ENCODE results near the gene PDE4B. TPM values are rescaled to one million over a fixed set of nuclear protein-coding genes. Genes with fewer than 3 reads are reported as not detected.

PDE4B gene
- total and polyA plus RNA-seq, 10 of the 15 experiments (the other 5 are each of a cell fraction or from before 2014, with no cell fraction given), result 3.0 to 13.2 (median 5.7) TPM

DNA sequence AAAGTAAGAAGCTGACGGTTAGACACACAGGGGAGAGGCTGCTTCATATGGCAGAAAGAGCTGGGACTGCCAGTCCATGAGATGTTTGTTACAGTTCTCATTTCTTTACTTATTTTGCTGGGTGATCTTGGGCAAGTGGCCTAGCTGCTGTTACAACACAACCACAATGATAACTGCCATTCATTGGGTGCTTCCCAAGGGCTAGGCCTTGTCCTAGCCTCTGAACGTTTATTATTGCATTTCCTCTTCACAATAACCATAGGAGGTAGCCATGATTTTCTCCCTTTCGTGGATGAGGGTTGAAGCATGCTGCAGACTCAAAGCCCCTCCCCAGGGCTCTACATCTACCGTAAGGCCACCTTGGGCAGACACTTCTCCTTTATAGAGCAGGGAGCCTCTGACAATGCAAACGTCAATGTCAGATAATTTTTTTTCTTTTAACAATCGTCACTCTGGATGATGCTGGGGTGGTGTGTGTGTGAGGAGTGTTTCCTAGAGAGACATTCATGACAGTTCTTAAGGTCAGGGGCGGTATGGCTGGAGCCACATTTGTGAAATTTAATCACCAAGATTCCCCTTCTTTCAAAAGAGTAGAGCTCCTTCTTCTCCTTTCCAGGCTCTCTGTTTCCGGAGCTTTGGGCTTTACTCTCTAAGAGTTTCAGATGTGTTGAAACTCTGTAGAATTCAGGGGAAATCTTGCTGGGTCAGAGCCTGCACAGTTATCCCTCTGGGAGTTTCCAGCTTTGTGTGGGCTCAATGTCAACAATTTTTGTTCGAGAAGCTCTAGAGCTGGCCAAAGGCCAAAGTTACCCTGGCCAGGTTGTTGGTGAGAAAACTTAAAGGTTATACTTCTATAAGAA lies 602.7 kb downstream of the PDE4B start (continued):
- TF ChIP-seq, protein P1, sequence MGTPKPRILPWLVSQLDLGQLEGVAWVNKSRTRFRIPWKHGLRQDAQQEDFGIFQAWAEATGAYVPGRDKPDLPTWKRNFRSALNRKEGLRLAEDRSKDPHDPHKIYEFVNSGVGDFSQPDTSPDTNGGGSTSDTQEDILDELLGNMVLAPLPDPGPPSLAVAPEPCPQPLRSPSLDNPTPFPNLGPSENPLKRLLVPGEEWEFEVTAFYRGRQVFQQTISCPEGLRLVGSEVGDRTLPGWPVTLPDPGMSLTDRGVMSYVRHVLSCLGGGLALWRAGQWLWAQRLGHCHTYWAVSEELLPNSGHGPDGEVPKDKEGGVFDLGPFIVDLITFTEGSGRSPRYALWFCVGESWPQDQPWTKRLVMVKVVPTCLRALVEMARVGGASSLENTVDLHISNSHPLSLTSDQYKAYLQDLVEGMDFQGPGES (IDR thresholded peaks at IDR 0.05), result no peak
- TF ChIP-seq, protein P2, sequence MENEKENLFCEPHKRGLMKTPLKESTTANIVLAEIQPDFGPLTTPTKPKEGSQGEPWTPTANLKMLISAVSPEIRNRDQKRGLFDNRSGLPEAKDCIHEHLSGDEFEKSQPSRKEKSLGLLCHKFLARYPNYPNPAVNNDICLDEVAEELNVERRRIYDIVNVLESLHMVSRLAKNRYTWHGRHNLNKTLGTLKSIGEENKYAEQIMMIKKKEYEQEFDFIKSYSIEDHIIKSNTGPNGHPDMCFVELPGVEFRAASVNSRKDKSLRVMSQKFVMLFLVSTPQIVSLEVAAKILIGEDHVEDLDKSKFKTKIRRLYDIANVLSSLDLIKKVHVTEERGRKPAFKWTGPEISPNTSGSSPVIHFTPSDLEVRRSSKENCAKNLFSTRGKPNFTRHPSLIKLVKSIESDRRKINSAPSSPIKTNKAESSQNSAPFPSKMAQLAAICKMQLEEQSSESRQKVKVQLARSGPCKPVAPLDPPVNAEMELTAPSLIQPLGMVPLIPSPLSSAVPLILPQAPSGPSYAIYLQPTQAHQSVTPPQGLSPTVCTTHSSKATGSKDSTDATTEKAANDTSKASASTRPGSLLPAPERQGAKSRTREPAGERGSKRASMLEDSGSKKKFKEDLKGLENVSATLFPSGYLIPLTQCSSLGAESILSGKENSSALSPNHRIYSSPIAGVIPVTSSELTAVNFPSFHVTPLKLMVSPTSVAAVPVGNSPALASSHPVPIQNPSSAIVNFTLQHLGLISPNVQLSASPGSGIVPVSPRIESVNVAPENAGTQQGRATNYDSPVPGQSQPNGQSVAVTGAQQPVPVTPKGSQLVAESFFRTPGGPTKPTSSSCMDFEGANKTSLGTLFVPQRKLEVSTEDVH (IDR thresholded peaks at IDR 0.05; ENCODE audit: low read depth, partially characterized antibody), result no peak
- TF ChIP-seq HCFC1 (IDR thresholded peaks at IDR 0.05; ENCODE audit: low read length) (no peak), SMARCA5 (IDR thresholded peaks at IDR 0.05) (0 out of 2 replicates have a peak, but pooled peaks have one; percentile 67), TAF1 (IDR thresholded peaks at IDR 0.05; ENCODE audit: borderline replicate concordance, low read depth, low read length) (no peak), JUND (IDR thresholded peaks at IDR 0.05; ENCODE audit: low read depth, low read length) (no peak), YY1 (IDR thresholded peaks at IDR 0.05; ENCODE audit: low read depth, low read length) (peak; percentile 9; the same call in 1 of the 2 replicates), CHD4 (IDR thresholded peaks at IDR 0.05) (no peak), DPF2 (IDR thresholded peaks at IDR 0.05) (no peak; the same call in 1 of the 2 replicates), TCF3 (IDR thresholded peaks at IDR 0.05; ENCODE audit: borderline replicate concordance, insufficient read depth, low read depth, low read length) (no peak), MYC (IDR thresholded peaks at IDR 0.05; ENCODE audit: insufficient read depth, insufficient read length, insufficient replicate concordance, low read length, severe bottlenecking) (no peak), CHD1 (IDR thresholded peaks at IDR 0.05; ENCODE audit: low read depth, low read length) (no peak), RFX5 (IDR thresholded peaks at IDR 0.05; ENCODE audit: low read depth, low read length) (no peak), CBFB (IDR thresholded peaks at IDR 0.05; ENCODE audit: low read depth) (no peak), ZNF217 (IDR thresholded peaks at IDR 0.05) (no peak), POLR2A (IDR thresholded peaks at IDR 0.05; ENCODE audit: low read depth, low read length) (no peak), MTA2 (IDR thresholded peaks at IDR 0.05; ENCODE audit: low read depth) (0 out of 2 replicates have a peak, but pooled peaks have one; percentile 9), TARDBP (IDR thresholded peaks at IDR 0.05; ENCODE audit: borderline replicate concordance) (no peak), NFYB (IDR thresholded peaks at IDR 0.05; ENCODE audit: insufficient read depth, low read depth, low read length) (no peak), CHD2 (IDR thresholded peaks at IDR 0.05; ENCODE audit: borderline replicate concordance, low read depth, low read length) (no peak), SREBF2 (IDR thresholded peaks at IDR 0.05; ENCODE audit: low read length) (no peak), JUNB (IDR thresholded peaks at IDR 0.05) (no peak), SP1 (IDR thresholded peaks at IDR 0.05; ENCODE audit: low read depth, low read length) (no peak), ZBED1 (IDR thresholded peaks at IDR 0.05; ENCODE audit: borderline replicate concordance) (no peak), TCF12 (IDR thresholded peaks at IDR 0.05; ENCODE audit: low read depth, low read length) (no peak), SMAD5 (IDR thresholded peaks at IDR 0.05; ENCODE audit: low read depth) (no peak)
- TF ChIP-seq, protein P3, sequence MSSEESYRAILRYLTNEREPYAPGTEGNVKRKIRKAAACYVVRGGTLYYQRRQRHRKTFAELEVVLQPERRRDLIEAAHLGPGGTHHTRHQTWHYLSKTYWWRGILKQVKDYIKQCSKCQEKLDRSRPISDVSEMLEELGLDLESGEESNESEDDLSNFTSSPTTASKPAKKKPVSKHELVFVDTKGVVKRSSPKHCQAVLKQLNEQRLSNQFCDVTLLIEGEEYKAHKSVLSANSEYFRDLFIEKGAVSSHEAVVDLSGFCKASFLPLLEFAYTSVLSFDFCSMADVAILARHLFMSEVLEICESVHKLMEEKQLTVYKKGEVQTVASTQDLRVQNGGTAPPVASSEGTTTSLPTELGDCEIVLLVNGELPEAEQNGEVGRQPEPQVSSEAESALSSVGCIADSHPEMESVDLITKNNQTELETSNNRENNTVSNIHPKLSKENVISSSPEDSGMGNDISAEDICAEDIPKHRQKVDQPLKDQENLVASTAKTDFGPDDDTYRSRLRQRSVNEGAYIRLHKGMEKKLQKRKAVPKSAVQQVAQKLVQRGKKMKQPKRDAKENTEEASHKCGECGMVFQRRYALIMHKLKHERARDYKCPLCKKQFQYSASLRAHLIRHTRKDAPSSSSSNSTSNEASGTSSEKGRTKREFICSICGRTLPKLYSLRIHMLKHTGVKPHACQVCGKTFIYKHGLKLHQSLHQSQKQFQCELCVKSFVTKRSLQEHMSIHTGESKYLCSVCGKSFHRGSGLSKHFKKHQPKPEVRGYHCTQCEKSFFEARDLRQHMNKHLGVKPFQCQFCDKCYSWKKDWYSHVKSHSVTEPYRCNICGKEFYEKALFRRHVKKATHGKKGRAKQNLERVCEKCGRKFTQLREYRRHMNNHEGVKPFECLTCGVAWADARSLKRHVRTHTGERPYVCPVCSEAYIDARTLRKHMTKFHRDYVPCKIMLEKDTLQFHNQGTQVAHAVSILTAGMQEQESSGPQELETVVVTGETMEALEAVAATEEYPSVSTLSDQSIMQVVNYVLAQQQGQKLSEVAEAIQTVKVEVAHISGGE (CRISPR knock-in tag; IDR thresholded peaks at IDR 0.05), result no peak

Data from GM12878 (cell line).